Cardiac fibroblast (primary cell): ENCODE results near the gene DHX58.

Source experiments
- DNase-seq, 2 donors: peaks; one replicate each; pipeline versions ENCODE4 v3.0.0 to v3.0.0-alpha.2; 2010; ENCODE audit warnings: low read depth in 2 of 2
- H3K4me3 ChIP-seq, 2 donors: replicated peaks in 1 of 2; 1 replicate in 1 of 2; 2 replicates in 1 of 2; pipeline ENCODE4 v1.5.1; 2011; ENCODE audit warnings: low read depth in 2 of 2, low read length in 2 of 2, mild to moderate bottlenecking in 2 of 2, moderate library complexity in 1 of 2
- CTCF ChIP-seq: IDR thresholded peaks from one replicate; pipeline ENCODE4 v1.5.1; 2011; ENCODE audit warnings: low read depth, mild to moderate bottlenecking, low read length, inconsistent platforms

Gene DHX58

GRCh38 chr17:42127414-42127813, 14.9 kb upstream of the DHX58 start:
- no peak for DNase-seq
- H3K4me3 ChIP-seq, result no peak overlapping the region
- no peak for TF ChIP-seq CTCF

GRCh38 chr17:42126836-42127235, 14.3 kb upstream of the DHX58 start:
- TF ChIP-seq CTCF, result no peak
- H3K4me3 ChIP-seq, result no peak overlapping the region
- DNase-seq, result no peak

DNA sequence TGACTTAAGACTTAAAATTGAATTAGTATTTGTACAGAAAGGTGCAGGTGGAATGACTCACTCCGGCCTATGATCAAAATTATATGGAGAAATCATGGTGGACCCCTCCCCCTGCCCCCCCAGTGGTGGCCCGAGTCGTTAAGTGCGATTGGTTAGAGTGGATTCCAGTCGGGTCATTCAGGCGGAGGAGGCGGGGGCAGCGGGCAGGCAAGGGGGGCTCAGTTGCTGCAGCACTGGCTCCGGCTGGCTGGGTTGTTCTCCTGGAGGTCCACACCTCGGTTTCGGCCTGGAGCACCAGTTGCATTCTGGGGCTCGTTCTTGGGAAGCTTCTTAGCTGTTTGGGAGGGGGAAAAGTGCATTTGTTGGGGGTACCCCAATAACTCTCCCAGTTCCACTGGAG, 13.1 kb upstream of the DHX58 start:
- DNase-seq, result no peak
- no peak overlapping the region for H3K4me3 ChIP-seq
- TF ChIP-seq CTCF, result no peak

DNA sequence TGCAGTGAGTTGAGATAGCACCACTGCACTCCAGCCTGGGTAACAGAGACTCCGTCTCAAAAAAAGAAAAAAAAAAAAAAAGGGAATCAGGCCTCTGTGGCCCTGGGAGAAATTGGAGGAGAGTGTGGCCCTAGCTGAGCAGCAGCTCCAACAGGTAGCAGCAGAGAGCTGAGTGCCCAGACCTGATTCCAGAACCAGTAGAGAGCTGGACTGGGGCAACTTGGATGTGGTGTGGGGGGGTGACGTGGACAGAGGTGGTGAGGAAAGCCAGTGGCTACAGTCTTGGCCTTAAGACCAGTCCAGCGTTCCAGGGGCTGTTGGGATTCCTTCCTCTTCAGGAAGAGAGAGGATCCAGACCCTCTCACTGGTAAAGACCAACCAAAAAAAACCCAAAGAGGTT, 11.7 kb upstream of the DHX58 start:
- no peak for TF ChIP-seq CTCF
- no peak for DNase-seq
- H3K4me3 ChIP-seq, result no peak overlapping the region

GRCh38 chr17:42122371-42123303, 10.1 kb upstream of the DHX58 start, which contains the start of gene HSPB9:
Gene HSPB9 (plus strand): TSS chr17:42122804. CDS start chr17:42122851, 47 bp downstream.
- H3K4me3 ChIP-seq, result no peak within 1 kb of the TSS
- no peak for DNase-seq
- no peak for TF ChIP-seq CTCF

DNA sequence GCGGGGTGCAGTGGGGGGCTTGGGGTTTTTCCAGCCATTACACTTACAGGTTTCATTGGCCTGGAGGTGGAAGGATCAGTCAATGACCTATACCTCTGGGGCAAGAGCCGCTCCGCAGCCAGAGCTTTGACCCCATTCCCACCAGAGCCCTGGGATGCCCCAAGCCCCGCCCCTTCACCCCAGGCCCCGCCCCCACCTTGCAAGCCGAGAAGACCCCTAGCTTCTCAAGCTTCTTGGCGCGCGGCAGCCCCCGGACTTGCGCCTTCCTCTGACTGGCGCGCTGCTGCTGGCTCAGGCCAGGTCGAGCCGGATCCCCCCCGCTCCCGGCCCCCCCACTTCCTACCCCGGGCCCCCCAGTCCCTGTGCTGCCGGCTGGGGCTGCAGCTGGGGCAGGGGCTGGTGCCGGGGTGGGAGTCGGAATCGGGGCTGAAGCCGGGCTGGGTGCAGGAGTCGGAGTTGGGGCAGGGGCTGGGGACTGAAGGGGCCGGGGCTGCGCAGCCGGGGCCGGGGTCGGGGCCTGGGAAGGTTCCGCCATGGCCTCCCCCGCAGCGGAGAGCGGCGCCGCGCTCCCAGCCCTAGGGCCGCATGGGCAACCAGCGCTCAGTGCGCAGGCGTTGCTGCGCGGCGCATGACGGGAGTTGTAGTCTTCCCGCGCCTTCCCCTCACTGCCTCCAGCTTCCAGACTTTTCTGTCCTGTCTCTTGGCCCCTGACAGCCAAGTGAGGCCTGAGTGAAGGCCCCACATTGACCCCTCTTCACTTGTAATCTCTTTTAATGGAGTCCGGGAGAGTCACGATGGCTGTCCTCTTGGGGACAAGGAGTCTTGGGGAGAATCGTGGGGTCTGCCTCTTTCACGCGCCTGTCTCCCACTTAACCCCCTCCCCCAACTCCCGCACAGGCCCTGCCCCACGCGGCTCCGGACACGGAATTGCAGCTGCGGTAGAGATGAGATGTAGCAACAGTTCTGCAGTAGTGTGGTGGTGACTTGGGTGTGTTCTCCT, 8.6 kb upstream of the DHX58 start, which contains the start of gene KAT2A:
Gene KAT2A, minus strand, starts transcription at position 598 of the 1,000 bp plus-strand sequence. Its CDS starts 63 bp downstream, at position 535.
- peak; percentile 80 to 83 for DNase-seq
- peak within 1 kb of the TSS; percentile 51 to 60 for H3K4me3 ChIP-seq
- no peak for TF ChIP-seq CTCF
